Camera-type eye (tissue), 1 donor: ENCODE measurements around the gene EML5. TPM values are rescaled to one million over a fixed set of nuclear protein-coding genes. Genes with fewer than 3 reads are reported as not detected.

Experiments used
- total RNA-seq: library from RNA; depleted of rRNA; stranded (reverse); fragments of >200 nt; gene quantifications from one replicate; pipeline ENCODE4 v1.2.3, GENCODE V29; 2014

Gene EML5
- total RNA-seq = 45.7 TPM

DNA sequence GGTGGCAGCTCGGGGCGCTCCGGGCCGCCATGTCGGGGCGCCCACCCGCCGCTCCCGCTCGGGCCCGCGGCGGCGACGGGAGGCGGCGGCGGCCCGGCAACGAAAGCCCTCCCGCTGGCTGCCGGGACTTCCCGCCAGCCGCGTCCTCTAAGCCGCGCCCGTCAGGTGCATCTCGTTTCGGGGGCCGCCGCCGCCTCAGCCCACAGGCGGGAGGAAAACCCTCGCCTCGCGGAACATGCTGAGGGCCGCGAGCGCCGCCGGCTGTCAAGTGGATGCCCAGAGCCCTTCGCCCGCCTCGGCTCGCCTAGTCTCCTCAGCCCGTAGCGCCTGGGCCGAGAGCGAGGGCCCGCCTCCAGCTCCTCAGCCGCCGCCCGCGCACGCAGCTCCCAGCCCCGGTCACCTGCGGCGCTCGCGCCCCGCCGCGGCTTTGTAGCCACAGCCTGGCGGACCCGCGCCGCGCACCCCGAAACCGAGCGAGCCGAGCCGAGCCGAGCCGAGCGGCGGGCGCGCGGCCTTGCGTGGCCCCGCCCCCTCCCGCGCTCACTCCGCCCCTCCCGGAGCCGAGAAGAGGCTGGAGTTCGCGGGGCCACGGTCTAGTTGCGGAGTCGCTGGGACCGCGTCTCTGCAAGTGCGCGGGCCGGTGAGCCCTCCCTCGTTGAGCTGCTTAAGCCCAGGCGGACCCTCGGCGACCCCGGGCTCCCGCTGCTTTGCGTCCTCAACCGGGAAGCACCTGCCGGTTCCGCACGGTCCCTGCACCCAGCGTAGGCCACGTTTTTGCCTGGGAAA, at the start of gene EML5:
Gene EML5 (minus strand): TSS at position 481 of the 786 bp plus-strand sequence. CDS start 450 bp downstream, at position 31.

DNA sequence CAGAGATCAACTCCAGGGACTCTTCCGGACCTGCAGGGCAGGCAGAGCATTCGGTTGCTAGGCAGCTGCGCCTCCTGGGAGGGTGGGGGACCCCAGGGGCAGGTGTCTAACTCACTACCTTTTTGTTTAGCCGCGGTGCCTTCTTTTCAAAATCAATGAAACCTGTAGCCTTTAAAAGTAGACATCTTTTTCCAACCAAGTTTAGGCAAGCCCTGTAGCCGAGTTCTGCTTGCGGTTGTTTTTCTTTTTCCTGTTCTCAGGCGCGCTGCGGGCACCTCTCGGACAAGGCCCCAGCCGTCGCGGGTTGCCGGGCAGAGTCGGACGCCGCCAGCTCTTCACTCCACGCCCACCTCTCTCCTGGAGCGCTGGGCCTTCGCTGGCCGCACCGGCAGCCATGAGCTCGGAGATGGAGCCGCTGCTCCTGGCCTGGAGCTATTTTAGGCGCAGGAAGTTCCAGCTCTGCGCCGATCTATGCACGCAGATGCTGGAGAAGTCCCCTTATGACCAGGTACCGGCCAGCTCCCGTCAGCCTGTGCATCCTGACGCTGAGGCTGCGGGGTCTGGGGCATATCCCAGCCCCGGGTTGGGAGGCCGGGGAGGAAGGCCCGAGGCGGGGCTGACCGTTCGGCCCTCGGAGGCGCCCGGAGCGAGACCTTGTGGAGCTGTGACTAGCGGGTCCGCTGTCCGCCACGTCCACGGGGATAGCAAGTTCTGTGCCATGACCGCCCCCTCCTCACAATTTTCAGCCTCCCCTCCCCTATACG, 31.7 kb upstream of the EML5 start, which contains the start of gene TTC8:
Gene TTC8 (plus strand): TSS at position 338 of the 764 bp plus-strand sequence. CDS start 57 bp downstream, at position 395.

DNA sequence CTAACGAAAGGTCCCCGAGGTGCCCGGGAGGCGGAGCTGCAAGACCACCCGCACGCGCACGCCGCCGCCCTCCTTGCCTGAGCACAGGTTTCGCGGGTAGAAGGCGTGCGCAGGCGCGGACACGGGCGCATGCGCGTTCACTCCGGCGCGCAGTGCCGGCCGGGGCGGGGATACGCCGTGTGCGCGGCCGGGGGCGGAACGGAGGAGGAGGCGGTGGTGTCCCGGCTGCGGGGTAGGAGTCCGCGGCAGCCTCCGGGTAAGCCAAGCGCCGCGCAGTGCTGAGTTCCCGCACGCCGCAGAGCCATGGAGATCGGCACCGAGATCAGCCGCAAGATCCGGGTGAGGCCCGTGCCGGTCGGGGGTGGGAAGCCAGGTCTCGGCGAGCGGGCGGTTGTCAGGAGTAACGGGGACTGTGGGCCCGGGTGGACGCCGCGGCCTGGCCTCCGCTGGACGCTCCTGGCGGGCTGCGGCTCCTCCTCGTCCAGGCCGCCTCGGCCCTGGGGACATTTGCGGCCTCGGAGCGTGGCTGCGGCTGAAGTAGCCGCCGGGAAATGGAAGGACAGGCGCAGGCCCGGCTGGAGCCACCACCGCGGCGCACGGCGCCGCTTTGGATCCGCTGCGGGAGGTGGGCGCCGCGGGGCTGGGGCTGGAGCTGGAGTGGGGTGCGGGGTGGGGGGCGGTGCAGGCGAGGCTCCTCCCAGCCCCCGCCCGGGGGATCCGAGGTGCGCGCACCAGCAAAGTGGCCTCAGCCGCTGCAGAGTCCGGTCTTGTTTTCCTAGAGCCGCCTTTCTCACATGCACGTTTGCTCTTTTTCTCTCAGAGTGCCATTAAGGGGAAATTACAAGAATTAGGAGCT, 229.7 kb downstream of the EML5 start, which contains the start of gene ZC3H14:
Gene ZC3H14 (plus strand): TSS at position 207 of the 856 bp plus-strand sequence. CDS start 97 bp downstream, at position 304.

Other genes starting within 250 kb of the EML5 start
- 21.6 TPM for gene PTPN21, start 237.9 kb downstream of the EML5 start, total RNA-seq
- 114 TPM for gene ZC3H14, start 229.9 kb downstream of the EML5 start, total RNA-seq
- 62.3 TPM for gene TTC8, start 31.7 kb upstream of the EML5 start, total RNA-seq